ENCODE data around the gene CDC73. TPM values are rescaled to one million over a fixed set of nuclear protein-coding genes. Genes with fewer than 3 reads are reported as not detected.

The CDC73 gene
- total and polyA plus RNA-seq, 9 donors, result 11.9 to 59.2 (median 52.0) TPM

GRCh38 chr1:193240609-193241008 lies 118.8 kb downstream of the CDC73 start:
- H3K9me3 ChIP-seq, result no peaks in the 10 kb centered on the region
- no peaks in the 10 kb centered on the region for H3K36me3 ChIP-seq
- H3K27ac ChIP-seq, result no peak overlapping the region
- WGBS, 3 donors, result 91 to 100% (median 98%) methylated on average over 1 of the region's 1 CpG
- H3K4me3 ChIP-seq, result no peak overlapping the region
- no peak for TF ChIP-seq POLR2A (IDR thresholded peaks at IDR 0.05)
- DNase-seq, result no peak
- intact Hi-C loops (cut with DNase I), result no loop called here
- no peaks in the 10 kb centered on the region for H3K4me1 ChIP-seq (ENCODE audit: insufficient read depth)
- no peaks in the 10 kb centered on the region for H3K27me3 ChIP-seq

- WGBS, 3 donors, result 95 to 98% (median 97%) methylated on average over 7 of the region's 7 CpGs
- TF ChIP-seq EP300 (IDR thresholded peaks at IDR 0.05), result no peak
- TF ChIP-seq POLR2A (IDR thresholded peaks at IDR 0.05), result no peak
- TF ChIP-seq CTCF (IDR thresholded peaks at IDR 0.05), result no peak
- Histone ChIP-seq H3K4me3 (no peak overlapping the region), H3K36me3 (no peaks in the 10 kb centered on the region), H3K27me3 (no peaks in the 10 kb centered on the region), H3K9me3 (no peaks in the 10 kb centered on the region), H3K27ac (no peak overlapping the region), H3K4me1 (ENCODE audit: insufficient read depth) (no peaks in the 10 kb centered on the region)
- intact Hi-C loops (cut with DNase I), result no loop called here
- no peak for DNase-seq
Observed at GRCh38 chr1:193241132-193241827, 119.4 kb downstream of the CDC73 start.

GRCh38 chr1:193242000-193242399 lies 120.2 kb downstream of the CDC73 start:
- Histone ChIP-seq H3K4me3 (no peak overlapping the region), H3K36me3 (no peaks in the 10 kb centered on the region), H3K27me3 (no peaks in the 10 kb centered on the region), H3K4me1 (ENCODE audit: insufficient read depth) (no peaks in the 10 kb centered on the region), H3K9me3 (no peaks in the 10 kb centered on the region), H3K27ac (no peak overlapping the region)
- intact Hi-C loops (cut with DNase I), result no loop called here
- DNase-seq, result no peak
- WGBS, 3 donors, result 98% methylated on average over 4 of the region's 4 CpGs
- TF ChIP-seq CTCF (IDR thresholded peaks at IDR 0.05) (no peak), EP300 (IDR thresholded peaks at IDR 0.05) (no peak), POLR2A (IDR thresholded peaks at IDR 0.05) (no peak)

- Histone ChIP-seq H3K4me3 (no peak overlapping the region), H3K4me1 (ENCODE audit: insufficient read depth) (no peaks in the 10 kb centered on the region), H3K36me3 (no peaks in the 10 kb centered on the region), H3K27me3 (no peaks in the 10 kb centered on the region), H3K27ac (no peak overlapping the region), H3K9me3 (peaks cover 0 to 5% of the 10 kb centered on the region in 2 donors)
- TF ChIP-seq EP300 (IDR thresholded peaks at IDR 0.05), result no peak
- 98% methylated on average over 7 of the region's 7 CpGs for WGBS, 3 donors
- intact Hi-C loops (cut with DNase I), result no loop called here
- no peak for DNase-seq
Observed at GRCh38 chr1:193249187-193249586, 127.4 kb downstream of the CDC73 start.

GRCh38 chr1:193251950-193252349 lies 130.1 kb downstream of the CDC73 start:
- H3K9me3 ChIP-seq, result peaks cover 0 to 5% of the 10 kb centered on the region in 2 donors
- intact Hi-C loops (cut with DNase I), result no loop called here
- H3K36me3 ChIP-seq, result no peaks in the 10 kb centered on the region
- no peak overlapping the region for H3K27ac ChIP-seq
- no peaks in the 10 kb centered on the region for H3K4me1 ChIP-seq (ENCODE audit: insufficient read depth)
- no peak overlapping the region for H3K4me3 ChIP-seq
- TF ChIP-seq POLR2A (IDR thresholded peaks at IDR 0.05) (no peak), CTCF (IDR thresholded peaks at IDR 0.05) (no peak), EP300 (IDR thresholded peaks at IDR 0.05) (no peak)
- no peaks in the 10 kb centered on the region for H3K27me3 ChIP-seq
- WGBS, 3 donors, result 51 to 67% (median 64%) methylated on average over 2 of the region's 2 CpGs
- no peak for DNase-seq

Data from ovary (tissue), 9 donors.